ENCODE data around the gene KIAA1958. TPM values are rescaled to one million over a fixed set of nuclear protein-coding genes. Genes with fewer than 3 reads are reported as not detected.

KIAA1958 gene
- total and polyA plus RNA-seq, 4 donors = 0.99 to 7.1 (median 3.3) TPM

GRCh38 chr9:112516769-112517168, 30.1 kb downstream of the KIAA1958 start:
- TF ChIP-seq GABPA (IDR thresholded peaks at IDR 0.05 in 1 of 2, conservative IDR thresholded peaks at IDR 0.05 in 1 of 2) (no peak), NR2F2 (IDR thresholded peaks at IDR 0.05) (no peak), REST (IDR thresholded peaks at IDR 0.05) (no peak), EGR1 (IDR thresholded peaks at IDR 0.05; ENCODE audit: low read depth in 2 of 2) (no peak), TAF1 (conservative IDR thresholded peaks at IDR 0.05) (no peak), SP1 (IDR thresholded peaks at IDR 0.05) (no peak), HNF4G (IDR thresholded peaks at IDR 0.05) (no peak), FOXA1 (IDR thresholded peaks at IDR 0.05) (no peak), MAX (IDR thresholded peaks at IDR 0.05) (no peak), RAD21 (IDR thresholded peaks at IDR 0.05) (no peak), YY1 (IDR thresholded peaks at IDR 0.05) (no peak), FOXA2 (IDR thresholded peaks at IDR 0.05) (no peak), JUND (IDR thresholded peaks at IDR 0.05) (no peak), ZBTB33 (IDR thresholded peaks at IDR 0.05) (no peak), RXRA (IDR thresholded peaks at IDR 0.05) (no peak), ATF3 (IDR thresholded peaks at IDR 0.05) (no peak), HNF4A (conservative IDR thresholded peaks at IDR 0.05) (no peak), CTCF (IDR thresholded peaks at IDR 0.05; ENCODE audit: low read depth, low read length, missing input control) (no peak)
- Histone ChIP-seq H3K9me3 (ENCODE audit: control insufficient read depth in 4 of 4, low read length in 3 of 4) (no peaks in the 10 kb centered on the region), H3K4me1 (ENCODE audit: control insufficient read depth in 4 of 4, insufficient read depth in 4 of 4, low read length in 3 of 4) (no peaks in the 10 kb centered on the region), H3K27me3 (ENCODE audit: control insufficient read depth in 4 of 4, insufficient read depth in 4 of 4, low read length in 3 of 4) (no peaks in the 10 kb centered on the region), H3K27ac (ENCODE audit: low read depth in 1 of 2, low read length in 2 of 2) (no peak overlapping the region), H3K4me3 (ENCODE audit: low read depth in 1 of 3, low read length in 3 of 3) (no peak overlapping the region), H3K9ac (ENCODE audit: low read depth in 1 of 2, low read length in 2 of 2) (no peak overlapping the region), H3K36me3 (ENCODE audit: control insufficient read depth in 4 of 4, insufficient read depth in 3 of 4, low read depth in 1 of 4, low read length in 3 of 4) (no peaks in the 10 kb centered on the region)
- 94% methylated on average over 2 of the region's 2 CpGs for WGBS
- DNase-seq (ENCODE audit: low spot score) = no peak

Measured in liver (tissue), 9 donors.